Measurements from ENCODE around the gene FBXW12. TPM values are rescaled to one million over a fixed set of nuclear protein-coding genes. Genes with fewer than 3 reads are reported as not detected.
"Not testable (repeated sequence)": the region's sequence is repeated elsewhere in the genome, so short reads cannot be mapped to it uniquely, and the experiment has no call there.

FBXW12 gene, protein sequence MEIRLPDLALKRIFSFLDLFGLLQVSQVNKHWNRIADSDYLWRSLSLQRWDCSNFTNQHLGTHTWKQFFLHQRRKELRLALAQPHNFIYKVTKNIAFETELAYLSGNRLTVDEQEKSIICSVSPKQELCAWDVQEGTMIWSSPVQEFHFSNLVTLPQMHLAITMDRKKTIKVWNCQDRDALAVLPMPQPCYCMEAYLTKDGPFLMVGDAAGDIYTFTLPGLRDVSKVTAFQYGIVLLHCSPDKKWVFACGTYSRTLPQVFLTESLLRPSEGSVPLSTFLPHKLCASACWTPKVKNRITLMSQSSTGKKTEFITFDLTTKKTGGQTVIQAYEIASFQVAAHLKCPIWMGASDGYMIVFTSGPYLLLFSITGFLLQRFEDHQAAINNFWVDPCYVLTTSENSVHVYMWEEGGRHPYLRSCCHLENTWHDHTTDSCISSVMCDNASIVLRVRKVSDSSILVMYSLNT
- 0.21 TPM in 1 of 2 replicates, not detected in the other for total RNA-seq
- polyA plus RNA-seq (2012), result 0.28 TPM

DNA sequence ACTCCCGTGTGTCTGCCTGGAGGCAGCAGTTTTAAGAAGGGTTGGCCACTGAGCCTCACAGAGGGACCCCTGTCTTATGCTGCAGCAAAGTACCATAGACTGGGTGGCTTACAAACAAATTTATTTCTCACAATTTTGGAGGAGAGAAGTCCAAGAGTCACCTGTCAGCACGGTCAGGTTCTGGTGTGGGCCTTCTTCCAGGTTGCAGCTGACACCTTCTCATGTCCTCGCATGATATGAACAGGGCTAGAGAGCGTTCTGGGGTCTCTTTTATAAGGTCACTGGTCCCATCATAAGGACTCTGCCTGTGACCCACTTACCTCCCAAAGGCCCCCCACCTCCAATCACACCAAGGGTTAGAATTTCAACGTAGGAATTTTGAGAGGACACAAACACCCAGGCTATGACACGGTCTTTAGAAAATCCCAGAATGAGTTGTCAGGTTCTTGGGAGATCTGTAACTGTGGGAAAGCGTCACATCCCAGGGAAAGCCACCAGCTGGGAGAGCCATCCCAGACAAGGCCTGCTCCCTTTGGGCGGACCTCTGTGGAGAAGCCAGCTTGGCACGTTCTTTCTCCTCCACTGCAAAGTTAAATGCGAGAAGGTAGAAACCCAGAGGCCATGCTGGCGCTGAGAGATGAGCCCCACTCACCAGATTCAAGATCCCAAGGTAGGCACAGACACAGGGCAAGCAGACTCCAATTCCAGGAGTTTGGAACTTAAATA is at the start of gene FBXW12:
TSS of gene FBXW12 (plus strand) at position 569 of the 726 bp plus-strand sequence. CDS start 549 bp downstream, outside the sequence.
- DNase-seq (ENCODE audit: low read depth), result no peak

- not testable (repeated sequence) for DNase-seq (ENCODE audit: low read depth)
Measured at GRCh38 chr3:48331706-48332435, 40.1 kb upstream of the FBXW12 start.

- not testable (repeated sequence) for DNase-seq (ENCODE audit: low read depth)
Measured at GRCh38 chr3:48333346-48334245, 38.4 kb upstream of the FBXW12 start, which contains the start of gene SPINK8. Gene SPINK8 (minus strand): TSS chr3:48333661. CDS start chr3:48328341, 5,320 bp downstream.

DNA sequence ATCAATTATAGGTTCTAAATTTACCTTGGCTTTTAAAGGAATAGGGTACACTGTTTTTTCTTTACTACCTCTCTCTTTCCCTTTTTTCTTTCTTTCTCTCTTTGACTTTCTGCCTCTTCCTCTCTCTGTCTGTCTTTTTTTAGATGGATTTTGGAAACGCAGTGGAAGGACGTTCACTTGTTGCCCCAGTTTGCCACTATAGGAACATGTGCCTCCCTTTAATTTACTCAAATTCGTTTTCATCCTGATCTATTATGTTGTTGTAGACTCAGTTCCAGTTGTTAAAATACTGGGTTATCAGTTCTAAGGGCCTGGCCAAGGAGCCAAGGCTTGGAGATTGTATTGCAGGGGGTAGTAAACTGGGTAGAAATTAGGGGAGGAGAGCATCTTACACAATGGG is 37.4 kb upstream of the FBXW12 start:
- no peak for DNase-seq (ENCODE audit: low read depth)

GRCh38 chr3:48335286-48335685 is 36.7 kb upstream of the FBXW12 start:
- not testable (repeated sequence) for DNase-seq (ENCODE audit: low read depth)

GRCh38 chr3:48337536-48337935 is 34.5 kb upstream of the FBXW12 start:
- peak; percentile 24 for DNase-seq (ENCODE audit: low read depth)

DNA sequence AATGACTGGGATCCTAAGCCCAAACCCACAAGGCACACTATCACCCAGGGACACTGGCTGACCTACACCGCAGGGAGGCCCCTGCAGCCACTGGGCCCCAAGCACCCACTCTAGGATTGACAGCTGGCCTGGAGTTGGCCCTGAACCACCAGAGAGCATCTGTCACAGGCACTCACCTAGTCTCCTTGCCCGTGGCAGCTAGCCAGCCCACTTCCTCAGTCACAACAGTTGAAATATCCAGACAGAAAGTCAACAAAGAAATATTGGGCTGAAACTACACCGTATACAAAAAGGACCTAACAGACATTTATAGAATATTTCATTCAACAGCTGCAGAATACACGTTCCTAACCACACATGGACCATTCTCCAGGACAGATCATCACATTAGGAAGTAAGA is 33.4 kb upstream of the FBXW12 start:
- DNase-seq (ENCODE audit: low read depth), result peak; percentile 71

- DNase-seq (ENCODE audit: low read depth), result no peak
Measured at GRCh38 chr3:48343432-48343831, 28.6 kb upstream of the FBXW12 start.

DNA sequence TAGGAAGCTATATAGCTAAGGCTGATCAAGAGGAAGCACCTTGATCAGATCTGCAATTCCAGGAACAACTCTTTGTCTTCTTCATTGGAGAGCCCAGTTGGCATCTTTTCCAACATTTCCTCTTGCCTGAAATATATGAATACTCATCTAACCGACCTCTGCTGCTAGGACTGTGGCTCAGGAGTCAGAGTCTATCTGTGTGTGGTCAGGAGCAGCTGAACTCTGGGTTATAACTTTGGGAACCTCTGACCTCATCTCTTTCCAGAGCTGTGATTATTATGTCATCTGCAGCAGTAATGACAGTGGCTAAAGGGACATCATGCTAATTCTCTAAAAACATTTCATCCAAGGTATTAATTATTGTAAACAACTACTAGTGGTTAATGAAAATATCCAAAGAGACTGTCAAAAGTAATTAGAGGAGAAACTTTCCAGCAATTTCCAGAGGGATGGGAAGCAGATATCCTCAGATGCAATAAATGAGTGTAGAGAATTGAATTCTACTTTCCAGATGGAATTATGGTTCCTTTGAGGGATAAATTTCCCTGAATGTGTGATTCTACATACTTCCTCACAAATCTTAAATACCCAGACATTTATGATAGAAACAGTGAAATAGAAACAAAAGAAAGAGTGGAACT is 27.0 kb upstream of the FBXW12 start:
- DNase-seq (ENCODE audit: low read depth), result peak; percentile 75

DNA sequence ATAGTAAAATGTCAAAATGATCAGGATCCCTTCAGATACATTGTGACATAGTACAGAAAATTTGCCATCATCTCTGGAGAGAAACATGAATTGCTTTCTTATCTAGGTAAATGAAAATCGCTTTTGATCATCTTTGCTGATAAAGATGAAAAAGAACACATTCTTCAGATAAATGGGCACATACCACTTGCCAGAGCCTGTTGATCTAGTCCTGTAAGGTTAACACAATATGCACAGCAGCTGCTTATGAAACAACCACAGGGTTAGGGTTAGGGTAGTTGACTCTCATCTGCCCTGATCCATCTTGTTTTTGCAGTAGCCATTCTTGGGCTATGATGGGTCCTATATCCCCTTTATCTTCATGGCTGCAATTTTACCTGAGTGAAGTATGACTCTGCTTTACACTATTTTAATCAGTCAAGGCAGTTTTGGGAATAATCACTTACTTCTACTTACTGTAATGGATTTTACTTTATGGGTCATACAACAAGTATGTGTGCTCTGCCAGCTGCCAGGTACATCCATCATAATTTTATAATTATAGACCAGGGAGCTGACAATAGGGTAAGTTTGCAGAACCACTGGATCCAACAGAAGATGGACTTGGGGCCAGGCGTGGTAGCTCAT is 26.0 kb upstream of the FBXW12 start:
- peak; percentile 36 for DNase-seq (ENCODE audit: low read depth)

GRCh38 chr3:48347500-48347899 is 24.5 kb upstream of the FBXW12 start:
- DNase-seq (ENCODE audit: low read depth), result no peak

GRCh38 chr3:48352546-48352945 is 19.5 kb upstream of the FBXW12 start:
- DNase-seq (ENCODE audit: low read depth), result no peak

DNA sequence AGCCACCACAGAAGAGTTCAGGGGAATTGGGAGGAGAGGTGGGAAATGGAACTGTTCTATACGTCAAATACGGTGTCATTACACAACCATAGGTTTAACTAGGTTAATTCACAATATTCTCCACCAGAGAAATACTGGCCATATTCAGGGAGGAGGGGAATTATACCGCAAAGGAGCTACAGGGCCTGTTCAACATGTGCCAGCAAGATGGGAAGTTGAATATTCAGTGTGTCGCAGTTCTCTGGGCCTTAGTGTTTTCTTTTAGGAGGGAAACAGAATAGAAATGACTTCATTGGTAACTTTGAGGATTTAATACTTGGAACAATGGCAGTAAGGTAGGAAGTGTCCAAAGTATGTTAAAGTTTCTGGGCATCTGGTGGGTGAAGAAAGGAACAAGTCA is 18.0 kb upstream of the FBXW12 start:
- no peak for DNase-seq (ENCODE audit: low read depth)

GRCh38 chr3:48356419-48356818 is 15.6 kb upstream of the FBXW12 start:
- no peak for DNase-seq (ENCODE audit: low read depth)

DNA sequence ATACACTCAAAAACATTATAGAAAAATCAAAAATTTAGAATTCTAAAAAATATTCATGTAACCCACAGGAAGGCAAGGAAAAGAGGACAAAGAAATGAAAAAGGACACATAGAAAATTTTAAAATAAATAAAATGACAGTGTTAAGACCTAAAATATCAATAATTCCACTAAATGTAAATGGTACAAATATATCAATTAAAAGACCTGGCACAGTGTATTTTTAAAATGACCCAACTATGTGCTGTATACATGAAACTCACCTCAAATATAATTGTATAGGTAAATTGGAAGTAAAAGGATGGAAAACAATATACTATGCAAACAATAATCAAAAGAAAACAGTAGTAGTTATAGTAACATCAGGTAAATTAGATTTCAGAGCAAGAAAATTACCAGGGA is 10.1 kb upstream of the FBXW12 start:
- DNase-seq (ENCODE audit: low read depth), result no peak

GRCh38 chr3:48364840-48365239 is 7.2 kb upstream of the FBXW12 start:
- DNase-seq (ENCODE audit: low read depth), result no peak

DNA sequence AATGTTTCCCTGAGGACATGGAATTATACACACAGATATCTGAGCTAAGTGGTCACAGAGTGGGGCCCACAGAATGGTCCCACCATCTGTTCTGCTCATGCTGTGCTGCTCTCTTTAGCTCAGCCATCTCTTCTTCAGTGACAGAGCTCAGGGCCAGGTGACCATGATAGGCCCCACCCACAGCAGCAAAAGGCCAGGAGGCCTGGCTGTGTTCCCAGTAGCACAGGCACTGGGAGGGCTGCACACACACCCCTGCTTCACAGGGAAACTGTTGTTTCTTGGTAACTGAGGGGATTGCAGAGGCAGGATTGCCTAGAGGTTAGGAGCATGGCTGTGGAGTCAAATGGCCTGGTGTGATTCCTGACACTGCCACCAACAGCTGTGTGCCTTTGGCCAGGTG is 4.8 kb upstream of the FBXW12 start:
- peak; percentile 46 for DNase-seq (ENCODE audit: low read depth)

DNA sequence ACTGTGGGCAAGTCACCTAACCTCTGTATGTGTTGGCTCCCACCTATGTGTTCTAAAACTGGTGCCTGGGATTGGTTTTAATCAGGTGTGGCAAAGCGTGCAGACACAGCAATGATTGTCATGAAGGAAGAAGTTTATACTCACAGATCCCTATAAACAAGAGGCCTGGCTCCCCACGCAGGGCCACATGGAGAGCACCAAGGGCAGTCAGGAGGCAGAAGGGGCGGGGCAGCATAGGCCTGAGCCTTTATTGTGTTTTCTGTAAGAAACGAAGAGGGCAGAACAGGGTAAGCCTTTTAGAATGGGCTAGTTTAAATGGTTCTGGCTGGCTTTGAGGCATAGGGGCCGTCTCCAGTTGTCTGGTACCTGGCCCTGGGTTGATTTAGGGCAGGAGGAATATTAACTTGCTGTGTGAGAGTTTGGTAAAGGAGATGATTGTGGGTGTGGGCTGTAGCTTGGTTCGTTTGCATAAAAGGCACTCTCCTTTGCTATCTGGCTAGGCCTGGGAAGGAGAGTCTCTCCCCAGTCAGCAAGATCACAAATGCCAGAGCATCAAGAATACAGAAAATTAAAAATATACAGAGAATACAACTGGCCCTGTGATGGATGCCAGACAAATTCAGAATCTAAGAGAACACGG is 2.2 kb upstream of the FBXW12 start:
- no peak for DNase-seq (ENCODE audit: low read depth)

- DNase-seq (ENCODE audit: low read depth), result no peak
Measured at GRCh38 chr3:48370333-48370713, 1.7 kb upstream of the FBXW12 start.

All from myocyte (in vitro differentiated cells).